H1 (cell line): Measurements from ENCODE around the gene CBLB. TPM values are rescaled to one million over a fixed set of nuclear protein-coding genes. Genes with fewer than 3 reads are reported as not detected.
"Not testable (repeated sequence)": the region's sequence is repeated elsewhere in the genome, so short reads cannot be mapped to it uniquely, and the experiment has no call there.

Experiments
- CTCF ChIA-PET: fragments of 300-600 bp; sonication (Branson Sonifier 250); formaldehyde crosslinking; loops from one replicate; lab custom pipeline; 2021; ENCODE audit not compliant: partially characterized antibody; lab: Charles Lee
- POLR2A ChIA-PET: fragments of 300-600 bp; sonication (Branson Sonifier 250); formaldehyde crosslinking; loops from one replicate; lab custom pipeline; 2021; ENCODE audit warnings: inconsistent platforms; ENCODE audit not compliant: partially characterized antibody; lab: Charles Lee
- DNase-seq, 2 experiments: peaks; one replicate each; pipeline versions ENCODE4 v3.0.0 to v3.0.0-alpha.2; 2010 to 2022; ENCODE audit warnings: low spot score in 2 of 2, low read depth in 1 of 2, mixed read lengths in 1 of 2
- FAIRE-seq: peaks from 2 replicates; lab custom pipeline; 2011; peaks lifted over from hg19 to GRCh38; lab: Jason Lieb, UNC
- H2AFZ ChIP-seq: 2 replicates; pipeline ENCODE4 v1.8.1; 2012; ENCODE audit warnings: low read length, inconsistent platforms
- H2AK5ac ChIP-seq: 2 replicates; pipeline ENCODE4 v1.6.1; 2013; ENCODE audit warnings: low read depth, low read length
- H2BK120ac ChIP-seq: replicated peaks from 2 replicates; pipeline ENCODE3; 2013; ENCODE audit warnings: low read depth, low read length, inconsistent platforms
- H2BK12ac ChIP-seq: 2 replicates; pipeline ENCODE4 v1.6.1; 2013; ENCODE audit warnings: low read depth, low read length
- H2BK15ac ChIP-seq: 2 replicates; pipeline ENCODE4 v1.6.1; 2013; ENCODE audit warnings: low read length
- H2BK20ac ChIP-seq: 2 replicates; pipeline ENCODE4 v1.6.1; 2013; ENCODE audit warnings: low read length
- H2BK5ac ChIP-seq: 2 replicates; pipeline ENCODE4 v1.6.1; 2013; ENCODE audit warnings: low read depth, low read length
- H3K14ac ChIP-seq: 2 replicates; pipeline ENCODE4 v1.6.1; 2013; ENCODE audit warnings: inconsistent platforms; ENCODE audit not compliant: insufficient read length
- H3K18ac ChIP-seq: 2 replicates; pipeline ENCODE4 v1.6.1; 2013; ENCODE audit warnings: low read length; ENCODE audit errors: extremely low read depth
- H3K23ac ChIP-seq: 2 replicates; pipeline ENCODE4 v1.6.1; 2013; ENCODE audit warnings: inconsistent platforms; ENCODE audit not compliant: insufficient read length
- H3K23me2 ChIP-seq: 2 replicates; pipeline ENCODE4 v1.6.1; 2013; ENCODE audit warnings: low read depth, low read length
- H3K27ac ChIP-seq: 2 replicates; pipeline ENCODE4 v1.6.1; 2011; ENCODE audit warnings: low read depth, low read length, inconsistent platforms
- H3K27me3 ChIP-seq, 4 experiments: replicated peaks in 1 of 4; 1 replicate in 1 of 4; 2 replicates in 3 of 4; pipeline versions ENCODE4 v1.6.1 to v1.8.1; 2011 to 2013; ENCODE audit warnings: low read length in 3 of 4, mild to moderate bottlenecking in 3 of 4, inconsistent platforms in 2 of 4, mixed read lengths in 2 of 4, moderate library complexity in 1 of 4; ENCODE audit not compliant: control insufficient read depth in 3 of 4, insufficient read depth in 3 of 4; ENCODE audit errors: extremely low read depth in 1 of 4
- H3K36me3 ChIP-seq, 4 experiments: 2 replicates each; pipeline versions ENCODE4 v1.6.1 to v1.8.1; 2011 to 2013; ENCODE audit warnings: mild to moderate bottlenecking in 4 of 4, low read length in 3 of 4, moderate library complexity in 2 of 4, control low read depth in 1 of 4, inconsistent platforms in 1 of 4; ENCODE audit not compliant: insufficient read depth in 4 of 4, control insufficient read depth in 2 of 4
- H3K4ac ChIP-seq: replicated peaks from 2 replicates; pipeline ENCODE3; 2013; ENCODE audit warnings: low read length, low read depth, mixed read lengths, inconsistent platforms; ENCODE audit not compliant: insufficient read length
- H3K4me1 ChIP-seq, 4 experiments: replicated peaks in 1 of 4; 1 replicate in 1 of 4; 2 replicates in 3 of 4; pipeline versions ENCODE4 v1.6.1 to v1.8.1; 2011 to 2013; ENCODE audit warnings: low read length in 3 of 4, inconsistent platforms in 2 of 4, mixed read lengths in 1 of 4; ENCODE audit not compliant: insufficient read depth in 4 of 4, control insufficient read depth in 3 of 4
- H3K4me2 ChIP-seq, 2 experiments: 2 replicates each; pipeline versions ENCODE4 v1.6.1 to v1.8.1; 2011 to 2013; ENCODE audit warnings: low read depth in 2 of 2, low read length in 2 of 2, control low read depth in 1 of 2, inconsistent platforms in 1 of 2, mild to moderate bottlenecking in 1 of 2; ENCODE audit not compliant: insufficient read depth in 1 of 2
- H3K4me3 ChIP-seq, 4 experiments: fragments of 200-600, 300-600 bp in 1 of 4; sonication (generic), shearing (Covaris generic), sonication (Bioruptor Twin) in 1 of 4; 2 replicates each; pipeline versions ENCODE4 v1.5.1 to v1.8.1; 2011 to 2016; ENCODE audit warnings: low read length in 4 of 4, low read depth in 3 of 4, control low read depth in 2 of 4, inconsistent platforms in 2 of 4, mild to moderate bottlenecking in 2 of 4, mixed read lengths in 1 of 4, moderate library complexity in 1 of 4; ENCODE audit not compliant: insufficient read depth in 2 of 4; ENCODE audit errors: extremely low read depth in 1 of 4
- H3K56ac ChIP-seq: replicated peaks from 2 replicates; pipeline ENCODE3; 2013; ENCODE audit warnings: low read depth, mild to moderate bottlenecking, mixed read lengths, low read length, inconsistent platforms; ENCODE audit not compliant: insufficient read length
- H3K79me1 ChIP-seq: 2 replicates; pipeline ENCODE4 v1.6.1; 2013; ENCODE audit warnings: low read depth, low read length, control low read depth
- H3K79me2 ChIP-seq, 2 experiments: 2 replicates each; pipeline versions ENCODE4 v1.6.1 to v1.8.1; 2012 to 2013; ENCODE audit warnings: low read length in 2 of 2, mild to moderate bottlenecking in 2 of 2, inconsistent platforms in 1 of 2; ENCODE audit not compliant: insufficient read depth in 2 of 2, control insufficient read depth in 1 of 2
- H3K9ac ChIP-seq, 4 experiments: replicated peaks in 1 of 4; 1 replicate in 1 of 4; 2 replicates in 3 of 4; pipeline versions ENCODE4 v1.6.1 to v1.8.1; 2011 to 2013; ENCODE audit warnings: low read depth in 3 of 4, low read length in 3 of 4, control low read depth in 2 of 4, mild to moderate bottlenecking in 2 of 4, moderate library complexity in 2 of 4, inconsistent platforms in 1 of 4; ENCODE audit errors: extremely low read depth in 1 of 4
- H3K9me3 ChIP-seq, 2 experiments: 2 replicates each; pipeline versions ENCODE4 v1.6.1 to v1.8.1; 2012 to 2013; ENCODE audit warnings: mild to moderate bottlenecking in 2 of 2, moderate library complexity in 2 of 2, control low read depth in 1 of 2, inconsistent platforms in 1 of 2, low read depth in 1 of 2, low read length in 1 of 2, mixed read lengths in 1 of 2; ENCODE audit not compliant: insufficient read depth in 2 of 2
- H4K20me1 ChIP-seq, 2 experiments: replicated peaks in 1 of 2; 2 replicates each; pipeline versions ENCODE3 to v1.8.1; 2011 to 2013; ENCODE audit warnings: inconsistent platforms in 2 of 2, low read length in 2 of 2, mild to moderate bottlenecking in 1 of 2; ENCODE audit not compliant: insufficient read depth in 2 of 2, control insufficient read depth in 1 of 2
- H4K5ac ChIP-seq: 2 replicates; pipeline ENCODE4 v1.6.1; 2013; ENCODE audit warnings: low read length, low read depth, mixed read lengths, inconsistent platforms; ENCODE audit not compliant: insufficient read length
- H4K8ac ChIP-seq: 2 replicates; pipeline ENCODE4 v1.8.0; 2013; ENCODE audit warnings: mild to moderate bottlenecking, moderate library complexity, low read length, inconsistent platforms; ENCODE audit not compliant: insufficient read depth; ENCODE audit errors: extremely low read depth
- H4K91ac ChIP-seq: replicated peaks from 2 replicates; pipeline ENCODE3; 2013; ENCODE audit warnings: low read length, mixed read lengths, inconsistent platforms; ENCODE audit not compliant: insufficient read length
- WGBS, 2 experiments: shearing (Covaris generic) in 1 of 2; methylation state at CpG; one replicate each; pipeline versions ENCODE4 v1.1.6 to v1.1.7; 2013 to 2015; ENCODE audit warnings: low lambda C conversion rate in 2 of 2, mixed read lengths in 2 of 2, inconsistent platforms in 1 of 2, low coverage in 1 of 2, missing lambda C conversion rate in 1 of 2; ENCODE audit not compliant: insufficient replicate concordance in 2 of 2, insufficient coverage in 1 of 2, insufficient read length in 1 of 2; ENCODE audit errors: extremely low coverage in 1 of 2, missing lambda C conversion rate in 1 of 2; 5-methylcytosine and 5-hydroxymethylcytosine counted together
- polyA plus RNA-seq, 7 experiments: library from polyadenylated mRNA; depleted of rRNA in 3 of 7; stranded (reverse) in 5 of 7; unstranded in 2 of 7; fragments of >200 nt in 5 of 7; fragments of 200-250 nt in 2 of 7; gene quantifications; 1 replicate in 5 of 7; 2 replicates in 1 of 7; 4 replicates in 1 of 7; pipeline versions ENCODE4 v1.2.1 to v1.2.3, GENCODE V29; 2011 to 2013; ENCODE audit warnings: missing spikeins in 2 of 7, mixed read lengths in 2 of 7
- total RNA-seq: library from RNA; stranded (reverse); fragmentation: NEBNext Ultra II Directional; extraction: Animal tissue kit (Norgen Biotek cat#: 25700); gene quantifications from 2 replicates; pipeline ENCODE4 v1.2.1, GENCODE V29; 2021

The CBLB gene
- total and polyA plus RNA-seq, 2 of the 8 experiments (the other 6 are each of a cell fraction or from before 2014, with no cell fraction given), result 14.5 to 26.0 TPM

DNA sequence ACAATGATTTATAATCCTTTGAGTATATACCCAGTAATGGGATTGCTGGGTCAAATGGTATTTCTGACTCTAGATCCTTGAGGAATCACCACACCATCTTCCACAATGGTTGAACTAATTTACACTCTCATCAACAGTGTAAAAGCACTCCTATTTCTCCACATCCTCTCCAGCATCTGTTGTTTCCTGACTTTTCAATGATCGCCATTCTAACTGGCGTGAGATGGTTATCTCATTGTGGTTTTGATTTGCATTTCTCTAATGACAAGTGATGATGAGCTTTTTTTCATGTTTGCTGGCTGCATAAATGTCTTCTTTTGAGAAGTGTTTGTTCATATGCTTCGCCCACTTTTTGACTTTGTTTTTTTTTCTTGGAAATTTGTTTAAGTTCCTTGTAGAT is 141.8 kb downstream of the CBLB start:
- 94% methylated on average over 3 of the region's 3 CpGs; no CpG with 5 or more reads in 1 of the 2 experiments for WGBS, 2 experiments
- FAIRE-seq, H2BK120ac ChIP-seq, H3K4ac ChIP-seq, H3K79me2 ChIP-seq, H3K23ac ChIP-seq, H4K8ac ChIP-seq, H3K27me3 ChIP-seq, H4K20me1 ChIP-seq, DNase-seq, H2BK15ac ChIP-seq, H3K27ac ChIP-seq, H3K36me3 ChIP-seq, H2BK20ac ChIP-seq, H4K91ac ChIP-seq, H2AK5ac ChIP-seq, H3K23me2 ChIP-seq, H3K4me1 ChIP-seq, H3K79me1 ChIP-seq, H3K14ac ChIP-seq, H3K9ac ChIP-seq, H2BK5ac ChIP-seq, H3K56ac ChIP-seq, H3K18ac ChIP-seq, CTCF ChIA-PET, H3K4me3 ChIP-seq, H3K4me2 ChIP-seq, H3K9me3 ChIP-seq, H2BK12ac ChIP-seq, H2AFZ ChIP-seq, POLR2A ChIA-PET, H4K5ac ChIP-seq: not testable (repeated sequence)
